Osteocyte (in vitro differentiated cells): ENCODE data around the gene FRMD1. TPM values are rescaled to one million over a fixed set of nuclear protein-coding genes. Genes with fewer than 3 reads are reported as not detected.

ENCODE experiments used
- DNase-seq: peaks from one replicate; pipeline ENCODE4 v3.0.0; 2021; ENCODE audit warnings: mixed read lengths; ENCODE audit not compliant: unreplicated experiment; ENCODE audit errors: extremely low spot score
- H3K27ac Mint-ChIP-seq: one replicate; pipeline ENCODE4 v1.8.0; 2021; ENCODE audit warnings: mild to moderate bottlenecking, mixed read lengths; ENCODE audit not compliant: unreplicated experiment
- H3K27me3 Mint-ChIP-seq: one replicate; pipeline ENCODE4 v1.8.0; 2021; ENCODE audit warnings: mixed read lengths; ENCODE audit not compliant: unreplicated experiment
- H3K36me3 Mint-ChIP-seq: one replicate; pipeline ENCODE4 v1.8.0; 2021; ENCODE audit warnings: mixed read lengths; ENCODE audit not compliant: unreplicated experiment
- H3K4me1 Mint-ChIP-seq: one replicate; pipeline ENCODE4 v1.8.0; 2021; ENCODE audit warnings: mixed read lengths; ENCODE audit not compliant: unreplicated experiment
- H3K4me3 Mint-ChIP-seq: one replicate; pipeline ENCODE4 v1.8.0; 2021; ENCODE audit warnings: mild to moderate bottlenecking, moderate library complexity, mixed read lengths; ENCODE audit not compliant: unreplicated experiment
- H3K9me3 Mint-ChIP-seq: one replicate; pipeline ENCODE4 v1.8.0; 2021; ENCODE audit warnings: mixed read lengths; ENCODE audit not compliant: unreplicated experiment
- CTCF ChIP-seq: fragments of 200-600 bp; sonication (generic); IDR thresholded peaks from 2 replicates; pipeline ENCODE4 v1.5.0; 2021; ENCODE audit warnings: antibody characterized with exemption, mild to moderate bottlenecking, moderate library complexity
- total RNA-seq: library from RNA; stranded (reverse); gene quantifications from 2 replicates; pipeline ENCODE4 v1.2.1, GENCODE V29; 2021

The FRMD1 gene
- total RNA-seq, 1 donor from 2014 or later: 0.05 TPM

GRCh38 chr6:168122011-168122410 is 43.0 kb upstream of the FRMD1 start:
- no peaks in the 10 kb centered on the region for H3K9me3 Mint-ChIP-seq
- peaks cover 4% of the 10 kb centered on the region for H3K4me1 Mint-ChIP-seq
- H3K4me3 Mint-ChIP-seq: no peak overlapping the region
- no peak for TF ChIP-seq CTCF
- no peaks in the 10 kb centered on the region for H3K36me3 Mint-ChIP-seq
- DNase-seq: peak; percentile 80
- no peak overlapping the region for H3K27ac Mint-ChIP-seq
- H3K27me3 Mint-ChIP-seq: peaks cover 2% of the 10 kb centered on the region

- Mint-ChIP-seq H3K36me3 (no peaks in the 10 kb centered on the region), H3K27ac (no peak overlapping the region), H3K4me3 (no peak overlapping the region), H3K27me3 (peaks cover 1% of the 10 kb centered on the region), H3K9me3 (no peaks in the 10 kb centered on the region), H3K4me1 (peaks cover 4% of the 10 kb centered on the region)
- peak; percentile 70 for DNase-seq
- no peak for TF ChIP-seq CTCF
These were observed 42.3 kb upstream of the FRMD1 start for GRCh38 chr6:168121303-168121665.

GRCh38 chr6:168120390-168121302 is 41.6 kb upstream of the FRMD1 start:
- peak; percentile 74 for DNase-seq
- H3K4me3 Mint-ChIP-seq: no peak overlapping the region
- H3K27me3 Mint-ChIP-seq: no peaks in the 10 kb centered on the region
- H3K4me1 Mint-ChIP-seq: peaks cover 4% of the 10 kb centered on the region
- peaks cover 5% of the 10 kb centered on the region for H3K9me3 Mint-ChIP-seq
- H3K36me3 Mint-ChIP-seq: no peaks in the 10 kb centered on the region
- no peak for TF ChIP-seq CTCF
- H3K27ac Mint-ChIP-seq: no peak overlapping the region

GRCh38 chr6:168119539-168119938 is 40.5 kb upstream of the FRMD1 start:
- H3K4me1 Mint-ChIP-seq: peaks cover 4% of the 10 kb centered on the region
- H3K27me3 Mint-ChIP-seq: no peaks in the 10 kb centered on the region
- DNase-seq: no peak
- H3K27ac Mint-ChIP-seq: no peak overlapping the region
- no peak for TF ChIP-seq CTCF
- H3K4me3 Mint-ChIP-seq: no peak overlapping the region
- peaks cover 8% of the 10 kb centered on the region for H3K9me3 Mint-ChIP-seq
- no peaks in the 10 kb centered on the region for H3K36me3 Mint-ChIP-seq

GRCh38 chr6:168118935-168119334 is 39.9 kb upstream of the FRMD1 start:
- H3K4me3 Mint-ChIP-seq: no peak overlapping the region
- DNase-seq: peak; percentile 60
- H3K36me3 Mint-ChIP-seq: no peaks in the 10 kb centered on the region
- peaks cover 4% of the 10 kb centered on the region for H3K4me1 Mint-ChIP-seq
- H3K27ac Mint-ChIP-seq: no peak overlapping the region
- peaks cover 8% of the 10 kb centered on the region for H3K9me3 Mint-ChIP-seq
- no peaks in the 10 kb centered on the region for H3K27me3 Mint-ChIP-seq
- no peak for TF ChIP-seq CTCF
